PFSK-1 (cell line): ENCODE results near the gene DISC1.

Experiments used
- FOXP2 ChIP-seq: optimal IDR thresholded peaks from 2 replicates; pipeline ENCODE3; 2011; ENCODE audit warnings: borderline replicate concordance, control low read depth, inconsistent platforms; ENCODE audit not compliant: insufficient read depth; ENCODE audit errors: extremely low read length, extremely low read depth
- POLR2AphosphoS5 ChIP-seq: IDR thresholded peaks from 2 replicates; pipeline ENCODE4 v1.6.1; 2012; ENCODE audit warnings: low read depth, mild to moderate bottlenecking, control low read depth, low read length, moderate library complexity
- REST ChIP-seq, 2 experiments: IDR thresholded peaks; 2 replicates each; pipeline versions ENCODE4 v1.6.1 to v1.8.0; 2011 to 2012; ENCODE audit warnings: low read depth in 2 of 2, low read length in 2 of 2, control low read depth in 1 of 2, inconsistent platforms in 1 of 2, mild to moderate bottlenecking in 1 of 2, moderate library complexity in 1 of 2; ENCODE audit not compliant: insufficient read depth in 1 of 2
- SIN3A ChIP-seq: IDR thresholded peaks from 2 replicates; pipeline ENCODE4 v1.6.1; 2012; ENCODE audit warnings: mild to moderate bottlenecking, low read length, moderate library complexity, borderline replicate concordance; ENCODE audit not compliant: insufficient read depth
- TAF1 ChIP-seq: IDR thresholded peaks from 2 replicates; pipeline ENCODE4 v1.6.1; 2012; ENCODE audit warnings: low read length, control low read depth, borderline replicate concordance; ENCODE audit not compliant: insufficient read depth

Gene DISC1

GRCh38 chr1:231991231-231991630, 364.6 kb downstream of the DISC1 start:
- TF ChIP-seq FOXP2 (no peak), SIN3A (no peak), REST (IDR thresholded peaks at IDR 0.05; ENCODE audit: insufficient read depth in 1 of 2, low read depth in 2 of 2, low read length in 2 of 2) (no peak), POLR2AphosphoS5 (no peak)

- TF ChIP-seq SIN3A (no peak), POLR2AphosphoS5 (no peak), FOXP2 (no peak), TAF1 (no peak), REST (IDR thresholded peaks at IDR 0.05; ENCODE audit: insufficient read depth in 1 of 2, low read depth in 2 of 2, low read length in 2 of 2) (no peak)
These were observed 367.4 kb downstream of the DISC1 start for GRCh38 chr1:231993968-231994455.

- TF ChIP-seq POLR2AphosphoS5 = no peak
- TF ChIP-seq TAF1 = no peak
- no peak for TF ChIP-seq REST (IDR thresholded peaks at IDR 0.05; ENCODE audit: insufficient read depth in 1 of 2, low read depth in 2 of 2, low read length in 2 of 2)
- TF ChIP-seq FOXP2 = no peak
- no peak for TF ChIP-seq SIN3A
These were observed 372.2 kb downstream of the DISC1 start for GRCh38 chr1:231998791-231999190.

- TF ChIP-seq TAF1 (no peak), REST (IDR thresholded peaks at IDR 0.05; ENCODE audit: insufficient read depth in 1 of 2, low read depth in 2 of 2, low read length in 2 of 2) (no peak), POLR2AphosphoS5 (no peak), SIN3A (no peak), FOXP2 (no peak)
These were observed 378.7 kb downstream of the DISC1 start for GRCh38 chr1:232005300-232005699.

GRCh38 chr1:232009741-232010140, 383.2 kb downstream of the DISC1 start:
- no peak for TF ChIP-seq POLR2AphosphoS5
- no peak for TF ChIP-seq FOXP2
- TF ChIP-seq SIN3A = no peak
- TF ChIP-seq TAF1 = no peak
- no peak for TF ChIP-seq REST (IDR thresholded peaks at IDR 0.05; ENCODE audit: insufficient read depth in 1 of 2, low read depth in 2 of 2, low read length in 2 of 2)
